ENCODE results near the gene KLF2. TPM values are rescaled to one million over a fixed set of nuclear protein-coding genes. Genes with fewer than 3 reads are reported as not detected.

The KLF2 gene
- total RNA-seq, 1 donor from 2014 or later, result 137 TPM

- intact Hi-C loops (cut with DNase I), result no loop called here
- no peak for ATAC-seq
These were observed 34.4 kb downstream of the KLF2 start for GRCh38 chr19:16359074-16359473.

DNA sequence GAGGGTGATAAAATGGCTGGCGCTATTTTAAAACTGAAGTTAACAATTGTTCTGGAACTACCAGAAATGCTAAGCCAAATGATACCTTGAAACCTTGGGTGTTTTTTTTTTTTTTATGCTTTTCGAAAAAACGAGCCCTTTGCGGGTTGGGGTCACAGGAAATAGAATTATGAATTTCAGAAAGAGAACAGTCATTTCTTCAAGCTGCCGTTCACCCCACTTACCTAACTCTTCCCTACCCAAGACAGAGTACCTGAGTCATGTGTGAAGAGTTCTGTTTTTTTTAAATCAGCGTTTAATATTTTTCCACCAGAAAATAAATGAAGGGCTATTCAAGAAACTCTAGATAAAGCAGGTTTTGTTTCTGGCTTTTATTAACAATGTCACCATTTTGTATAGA is 35.3 kb downstream of the KLF2 start:
- peaks cover 42% of the 10 kb centered on the region for H3K4me1 ChIP-seq
- intact Hi-C loops (cut with DNase I), result no loop called here
- TF ChIP-seq, protein P1, sequence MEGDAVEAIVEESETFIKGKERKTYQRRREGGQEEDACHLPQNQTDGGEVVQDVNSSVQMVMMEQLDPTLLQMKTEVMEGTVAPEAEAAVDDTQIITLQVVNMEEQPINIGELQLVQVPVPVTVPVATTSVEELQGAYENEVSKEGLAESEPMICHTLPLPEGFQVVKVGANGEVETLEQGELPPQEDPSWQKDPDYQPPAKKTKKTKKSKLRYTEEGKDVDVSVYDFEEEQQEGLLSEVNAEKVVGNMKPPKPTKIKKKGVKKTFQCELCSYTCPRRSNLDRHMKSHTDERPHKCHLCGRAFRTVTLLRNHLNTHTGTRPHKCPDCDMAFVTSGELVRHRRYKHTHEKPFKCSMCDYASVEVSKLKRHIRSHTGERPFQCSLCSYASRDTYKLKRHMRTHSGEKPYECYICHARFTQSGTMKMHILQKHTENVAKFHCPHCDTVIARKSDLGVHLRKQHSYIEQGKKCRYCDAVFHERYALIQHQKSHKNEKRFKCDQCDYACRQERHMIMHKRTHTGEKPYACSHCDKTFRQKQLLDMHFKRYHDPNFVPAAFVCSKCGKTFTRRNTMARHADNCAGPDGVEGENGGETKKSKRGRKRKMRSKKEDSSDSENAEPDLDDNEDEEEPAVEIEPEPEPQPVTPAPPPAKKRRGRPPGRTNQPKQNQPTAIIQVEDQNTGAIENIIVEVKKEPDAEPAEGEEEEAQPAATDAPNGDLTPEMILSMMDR (IDR thresholded peaks at IDR 0.05), result no peak
- H3K9me3 ChIP-seq, result no peaks in the 10 kb centered on the region
- ATAC-seq (no peak), DNase-seq (no peak)
- H3K27me3 ChIP-seq (ENCODE audit: low read depth), result no peaks in the 10 kb centered on the region
- no peaks in the 10 kb centered on the region for H3K36me3 ChIP-seq
- H3K4me3 ChIP-seq, result no peak overlapping the region
- H3K27ac ChIP-seq, result no peak overlapping the region

More at GRCh38 chr19:16359074-16359473, 34.4 kb downstream of the KLF2 start:
- Histone ChIP-seq H3K9me3 (no peaks in the 10 kb centered on the region), H3K27me3 (ENCODE audit: low read depth) (no peaks in the 10 kb centered on the region), H3K36me3 (no peaks in the 10 kb centered on the region), H3K27ac (no peak overlapping the region), H3K4me1 (peaks cover 36% of the 10 kb centered on the region), H3K4me3 (no peak overlapping the region)
- TF ChIP-seq, protein P1 (IDR thresholded peaks at IDR 0.05), result no peak
- no peak for DNase-seq

GRCh38 chr19:16360738-16361137 is 36.1 kb downstream of the KLF2 start:
- ATAC-seq (no peak), DNase-seq (no peak)
- intact Hi-C loops (cut with DNase I), result no loop called here
- peaks cover 3% of the 10 kb centered on the region for H3K36me3 ChIP-seq
- H3K27ac ChIP-seq, result no peak overlapping the region
- no peak overlapping the region for H3K4me3 ChIP-seq
- H3K4me1 ChIP-seq, result peaks cover 42% of the 10 kb centered on the region
- TF ChIP-seq, protein P1 (IDR thresholded peaks at IDR 0.05), result no peak
- no peaks in the 10 kb centered on the region for H3K27me3 ChIP-seq (ENCODE audit: low read depth)
- no peaks in the 10 kb centered on the region for H3K9me3 ChIP-seq

GRCh38 chr19:16361254-16361653 is 36.6 kb downstream of the KLF2 start:
- peak; percentile 32 to 46 for ATAC-seq

DNA sequence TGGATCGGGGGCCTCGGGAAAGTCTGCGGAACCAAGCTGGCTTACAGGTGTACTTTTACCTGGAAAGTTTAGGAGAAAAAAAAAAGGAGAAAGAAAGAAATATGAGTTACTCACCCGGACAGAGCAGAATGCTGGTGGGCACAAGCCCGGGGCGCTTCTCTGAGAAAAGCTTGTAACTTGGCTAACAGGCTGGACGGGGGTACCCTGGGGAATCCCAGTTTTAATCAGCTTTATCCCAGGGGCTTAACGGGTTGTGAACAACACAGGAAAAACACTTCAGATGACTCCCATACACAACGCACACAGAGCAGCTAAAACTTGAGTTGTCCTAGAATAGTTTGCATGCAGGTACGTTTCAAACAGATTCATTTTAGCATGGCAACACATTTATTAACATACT is 37.3 kb downstream of the KLF2 start:
- ATAC-seq (no peak), DNase-seq (no peak)
- TF ChIP-seq, protein P1 (IDR thresholded peaks at IDR 0.05), result no peak
- intact Hi-C loops (cut with DNase I), result no loop called here
- peaks cover 40% of the 10 kb centered on the region for H3K4me1 ChIP-seq
- no peaks in the 10 kb centered on the region for H3K9me3 ChIP-seq
- no peak overlapping the region for H3K4me3 ChIP-seq
- H3K27me3 ChIP-seq (ENCODE audit: low read depth), result no peaks in the 10 kb centered on the region
- peaks cover 3% of the 10 kb centered on the region for H3K36me3 ChIP-seq
- H3K27ac ChIP-seq, result peak overlapping the region; percentile 49

More at GRCh38 chr19:16361254-16361653, 36.6 kb downstream of the KLF2 start:
- H3K27ac ChIP-seq, result peak overlapping the region; percentile 49
- peaks cover 42% of the 10 kb centered on the region for H3K4me1 ChIP-seq
- H3K4me3 ChIP-seq, result no peak overlapping the region
- TF ChIP-seq, protein P1 (IDR thresholded peaks at IDR 0.05), result no peak
- H3K36me3 ChIP-seq, result peaks cover 3% of the 10 kb centered on the region
- H3K27me3 ChIP-seq (ENCODE audit: low read depth), result no peaks in the 10 kb centered on the region
- intact Hi-C loops (cut with DNase I), result no loop called here
- no peak for DNase-seq
- H3K9me3 ChIP-seq, result no peaks in the 10 kb centered on the region
